Body of pancreas (tissue), 4 donors: ENCODE data around the gene PHKB.

Experiments
- POLR2A ChIP-seq, 3 donors: fragments of 450-650 bp; IDR thresholded peaks; one replicate each; pipeline ENCODE4 v1.6.1; 2016; ENCODE audit warnings: antibody characterized with exemption in 3 of 3, mild to moderate bottlenecking in 2 of 3
- TF ChIP-seq, protein P1 (sequence below), 7 experiments: fragments of 450-650 bp in 4 of 7; fragments of 200-600 bp in 3 of 7; sonication (generic) in 3 of 7; IDR thresholded peaks; one replicate each; pipeline ENCODE4 v1.5.1; 2016 to 2019; ENCODE audit warnings: antibody characterized with exemption in 7 of 7

DNA sequence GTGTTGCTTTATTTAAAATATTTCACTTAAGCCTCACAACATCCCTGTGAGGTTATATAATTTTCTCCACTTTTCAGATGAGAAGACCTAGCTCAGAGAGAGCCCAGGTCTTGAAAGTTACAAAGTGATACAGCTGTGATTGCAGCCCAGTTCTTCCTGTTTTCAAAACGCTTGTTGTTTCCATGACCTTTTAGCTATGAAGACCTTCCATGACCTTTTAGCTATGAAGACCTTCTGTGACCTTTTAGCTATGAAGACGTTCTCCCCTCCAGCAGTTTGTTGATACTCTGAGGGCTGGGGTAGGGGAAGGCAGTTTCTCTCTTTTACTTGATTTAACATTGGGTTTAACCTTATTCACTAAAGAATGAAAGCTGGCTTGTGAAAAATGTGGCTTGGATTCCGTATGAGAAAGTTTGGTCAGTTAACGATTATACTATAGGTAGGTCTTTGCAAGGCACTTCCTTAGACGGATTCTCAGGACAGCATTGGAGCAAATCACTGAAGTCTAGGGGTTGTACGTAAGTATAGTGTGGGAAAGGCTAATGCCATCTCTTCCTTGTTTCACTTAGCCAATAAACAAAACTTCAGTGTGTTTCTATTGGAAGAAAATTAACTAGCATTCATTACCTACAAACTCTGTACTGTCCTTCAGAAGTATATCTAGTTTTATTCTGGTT is 20.7 kb downstream of the PHKB start:
- TF ChIP-seq, protein P1, sequence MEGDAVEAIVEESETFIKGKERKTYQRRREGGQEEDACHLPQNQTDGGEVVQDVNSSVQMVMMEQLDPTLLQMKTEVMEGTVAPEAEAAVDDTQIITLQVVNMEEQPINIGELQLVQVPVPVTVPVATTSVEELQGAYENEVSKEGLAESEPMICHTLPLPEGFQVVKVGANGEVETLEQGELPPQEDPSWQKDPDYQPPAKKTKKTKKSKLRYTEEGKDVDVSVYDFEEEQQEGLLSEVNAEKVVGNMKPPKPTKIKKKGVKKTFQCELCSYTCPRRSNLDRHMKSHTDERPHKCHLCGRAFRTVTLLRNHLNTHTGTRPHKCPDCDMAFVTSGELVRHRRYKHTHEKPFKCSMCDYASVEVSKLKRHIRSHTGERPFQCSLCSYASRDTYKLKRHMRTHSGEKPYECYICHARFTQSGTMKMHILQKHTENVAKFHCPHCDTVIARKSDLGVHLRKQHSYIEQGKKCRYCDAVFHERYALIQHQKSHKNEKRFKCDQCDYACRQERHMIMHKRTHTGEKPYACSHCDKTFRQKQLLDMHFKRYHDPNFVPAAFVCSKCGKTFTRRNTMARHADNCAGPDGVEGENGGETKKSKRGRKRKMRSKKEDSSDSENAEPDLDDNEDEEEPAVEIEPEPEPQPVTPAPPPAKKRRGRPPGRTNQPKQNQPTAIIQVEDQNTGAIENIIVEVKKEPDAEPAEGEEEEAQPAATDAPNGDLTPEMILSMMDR (IDR thresholded peaks at IDR 0.05): no peak
- no peak for TF ChIP-seq POLR2A (IDR thresholded peaks at IDR 0.05)
